GM21528 (cell line): ENCODE data around the gene TMEM256.

ENCODE experiments used
- ATAC-seq: cut with Tn5 transposase; IDR thresholded peaks from one replicate; pipeline ENCODE4 v1.9.1; 2021; ENCODE audit warnings: mild to moderate bottlenecking, moderate library complexity; ENCODE audit not compliant: unreplicated experiment, low FRiP score

The TMEM256 gene

GRCh38 chr17:7431231-7431630 lies 27.3 kb upstream of the TMEM256 start:
- ATAC-seq, result no peak

- no peak for ATAC-seq
Observed at GRCh38 chr17:7429722-7430121, 25.8 kb upstream of the TMEM256 start.

- ATAC-seq, result no peak
Observed at GRCh38 chr17:7428557-7428956, 24.7 kb upstream of the TMEM256 start, which contains the start of gene SPEM3. Gene SPEM3 (plus strand): TSS chr17:7428857. CDS start chr17:7428903, 46 bp downstream.

DNA sequence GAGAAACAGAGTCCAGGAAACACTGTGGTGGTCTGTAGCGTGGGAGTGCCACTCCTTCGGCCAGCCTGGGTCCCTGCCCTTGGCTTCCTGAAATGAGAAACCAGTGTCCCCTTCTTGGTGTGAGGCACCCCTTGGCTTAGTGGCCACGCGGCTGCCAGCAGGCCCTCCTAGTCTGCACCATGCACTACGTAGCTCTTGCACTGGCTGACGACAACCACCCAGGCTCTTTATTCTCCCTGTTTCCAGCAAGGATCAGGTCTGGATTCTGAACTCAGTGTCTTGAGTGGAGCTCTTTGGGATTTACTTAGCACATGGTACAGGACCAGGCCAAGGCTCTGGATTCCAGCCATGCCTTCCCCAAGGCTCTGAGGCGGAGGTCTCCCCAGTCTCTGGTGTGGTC lies 23.7 kb upstream of the TMEM256 start:
- no peak for ATAC-seq

DNA sequence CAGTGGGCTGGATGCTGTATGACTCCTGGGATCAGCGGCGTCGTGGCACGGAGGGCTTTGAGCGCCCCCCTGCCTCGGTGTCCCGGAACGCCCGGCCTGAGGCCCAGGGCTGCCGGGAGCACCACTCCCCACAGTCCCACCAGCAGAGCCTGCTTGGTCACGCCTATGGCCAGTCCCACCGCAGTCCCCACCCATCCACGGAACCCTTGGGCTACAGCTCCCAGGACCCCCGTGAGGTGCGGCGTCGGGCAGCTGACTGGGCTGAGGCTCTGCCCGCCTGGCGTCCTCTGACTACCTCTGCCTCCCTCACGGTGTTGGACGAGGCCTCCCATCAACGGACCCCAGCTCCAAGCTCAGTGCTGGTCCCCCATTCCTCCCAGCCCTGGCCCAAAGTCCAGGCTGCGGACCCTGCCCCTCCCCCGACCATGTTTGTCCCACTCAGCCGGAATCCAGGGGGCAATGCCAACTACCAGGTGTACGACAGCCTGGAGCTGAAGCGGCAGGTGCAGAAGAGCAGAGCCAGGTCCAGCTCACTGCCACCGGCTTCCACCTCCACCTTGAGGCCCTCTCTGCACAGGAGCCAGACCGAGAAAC lies 23.1 kb upstream of the TMEM256 start:
- no peak for ATAC-seq

DNA sequence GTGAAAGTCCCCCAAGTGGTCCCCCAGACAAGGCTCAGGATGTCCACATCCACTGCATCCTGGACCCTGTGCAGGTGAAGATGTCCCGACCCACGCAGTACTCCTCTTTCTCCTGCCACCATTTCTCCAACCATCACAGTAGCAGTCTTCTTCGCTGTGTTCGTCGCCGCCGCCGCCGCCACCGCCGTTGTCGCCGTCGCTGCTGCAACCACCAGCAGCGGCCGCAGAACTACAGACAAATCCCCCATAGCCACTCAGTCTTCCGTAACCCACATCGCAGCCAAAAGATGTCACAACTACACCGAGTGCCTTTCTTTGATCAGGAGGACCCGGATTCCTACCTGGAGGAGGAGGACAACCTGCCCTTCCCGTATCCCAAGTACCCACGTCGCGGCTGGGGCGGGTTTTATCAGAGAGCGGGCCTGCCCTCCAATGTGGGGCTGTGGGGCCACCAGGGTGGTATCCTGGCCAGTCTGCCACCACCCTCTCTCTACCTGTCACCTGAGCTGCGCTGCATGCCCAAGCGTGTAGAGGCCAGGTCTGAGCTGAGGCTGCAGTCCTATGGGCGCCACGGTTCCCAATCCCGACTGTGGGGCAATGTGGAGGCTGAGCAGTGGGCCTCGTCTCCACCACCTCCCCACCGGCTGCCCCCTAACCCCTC lies 22.4 kb upstream of the TMEM256 start:
- ATAC-seq, result no peak

DNA sequence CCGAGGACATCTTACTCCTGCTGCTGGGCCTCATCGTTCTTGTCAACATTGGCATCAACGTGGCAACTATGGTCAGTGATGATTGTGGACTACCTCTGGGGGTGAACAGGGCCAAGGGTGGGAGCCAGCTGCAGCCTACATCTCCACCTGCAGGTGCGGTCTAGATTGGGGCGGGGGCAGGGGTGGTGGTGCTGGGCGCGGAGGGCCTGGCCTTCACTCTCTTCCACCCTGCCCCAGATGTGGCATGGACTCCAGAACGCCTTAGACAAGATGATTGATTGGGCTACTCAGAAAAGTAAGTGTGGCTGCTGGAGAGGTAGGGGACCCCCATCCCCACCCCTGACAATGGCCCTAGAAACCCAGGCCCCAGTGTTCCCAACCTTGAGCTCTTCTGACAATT lies 21.9 kb upstream of the TMEM256 start:
- ATAC-seq, result no peak

DNA sequence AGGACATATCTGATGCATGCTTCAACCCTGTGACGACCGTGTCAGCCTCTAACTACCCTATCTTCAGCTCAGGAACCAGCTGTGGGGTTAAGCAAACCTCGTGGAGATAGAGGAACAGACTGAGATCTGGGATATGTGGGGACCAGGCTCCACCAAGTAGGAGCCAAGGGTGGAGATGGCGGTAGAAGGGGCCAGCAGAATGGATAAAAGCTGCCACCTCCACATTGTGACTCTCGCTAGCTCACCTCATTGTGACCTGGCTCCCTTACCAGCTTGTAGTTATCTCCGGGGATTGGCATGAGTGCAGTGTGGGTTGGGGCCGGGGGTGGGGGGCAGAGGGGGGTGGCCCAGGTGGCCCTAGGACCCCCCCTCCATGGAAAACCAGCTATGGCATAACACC lies 21.4 kb upstream of the TMEM256 start, which contains the start of gene SPEM2:
Gene SPEM2 (plus strand): TSS at position 301 of the 400 bp plus-strand sequence. CDS start 73 bp downstream, at position 374.
- no peak for ATAC-seq

GRCh38 chr17:7423679-7424078 lies 19.8 kb upstream of the TMEM256 start:
- ATAC-seq, result no peak

- ATAC-seq, result no peak
Observed at GRCh38 chr17:7421186-7421585, 17.3 kb upstream of the TMEM256 start.

GRCh38 chr17:7419819-7420610 lies 16.1 kb upstream of the TMEM256 start, which contains the start of gene SPEM1:
Gene SPEM1 (plus strand): TSS chr17:7420324. CDS start chr17:7420385, 61 bp downstream.
- no peak for ATAC-seq

GRCh38 chr17:7418472-7419152 lies 14.7 kb upstream of the TMEM256 start:
- ATAC-seq, result no peak

DNA sequence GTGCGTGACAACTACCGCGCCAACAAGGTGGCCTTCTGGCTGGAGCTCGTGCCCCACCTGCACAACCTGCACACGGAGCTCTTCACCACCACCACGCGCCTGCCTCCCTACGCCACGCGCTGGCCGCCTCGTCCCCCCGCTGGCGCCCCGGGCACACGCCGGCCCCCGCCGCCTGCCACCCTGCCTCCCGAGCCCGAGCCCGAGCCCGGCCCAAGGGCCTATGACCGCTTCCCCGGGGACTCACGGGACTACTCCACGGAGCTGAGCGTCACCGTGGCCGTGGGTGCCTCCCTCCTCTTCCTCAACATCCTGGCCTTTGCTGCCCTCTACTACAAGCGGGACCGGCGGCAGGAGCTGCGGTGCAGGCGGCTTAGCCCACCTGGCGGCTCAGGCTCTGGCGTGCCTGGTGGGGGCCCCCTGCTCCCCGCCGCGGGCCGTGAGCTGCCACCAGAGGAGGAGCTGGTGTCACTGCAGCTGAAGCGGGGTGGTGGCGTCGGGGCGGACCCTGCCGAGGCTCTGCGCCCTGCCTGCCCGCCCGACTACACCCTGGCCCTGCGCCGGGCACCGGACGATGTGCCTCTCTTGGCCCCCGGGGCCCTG lies 13.3 kb upstream of the TMEM256 start:
- no peak for ATAC-seq

DNA sequence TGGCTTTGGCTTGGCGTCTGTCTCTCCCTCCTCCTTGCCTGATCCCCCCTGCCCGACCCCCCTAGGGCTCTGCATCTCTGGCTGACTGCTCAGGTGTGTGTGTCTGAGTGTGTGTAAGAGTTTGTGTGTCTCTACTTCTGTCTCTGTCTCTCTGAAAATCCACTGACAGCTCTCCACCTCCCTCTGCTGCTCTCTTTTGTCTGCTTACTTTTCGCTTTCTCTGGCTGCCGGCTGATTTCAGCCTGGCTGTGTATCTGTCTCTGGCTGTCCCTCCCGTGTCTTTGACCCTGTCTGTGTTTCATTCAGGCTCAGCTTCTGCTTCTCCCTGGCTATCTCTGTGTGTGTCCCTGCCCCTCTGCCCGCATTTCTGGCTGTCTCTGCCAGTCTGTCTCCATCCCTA lies 12.4 kb upstream of the TMEM256 start:
- ATAC-seq, result no peak

DNA sequence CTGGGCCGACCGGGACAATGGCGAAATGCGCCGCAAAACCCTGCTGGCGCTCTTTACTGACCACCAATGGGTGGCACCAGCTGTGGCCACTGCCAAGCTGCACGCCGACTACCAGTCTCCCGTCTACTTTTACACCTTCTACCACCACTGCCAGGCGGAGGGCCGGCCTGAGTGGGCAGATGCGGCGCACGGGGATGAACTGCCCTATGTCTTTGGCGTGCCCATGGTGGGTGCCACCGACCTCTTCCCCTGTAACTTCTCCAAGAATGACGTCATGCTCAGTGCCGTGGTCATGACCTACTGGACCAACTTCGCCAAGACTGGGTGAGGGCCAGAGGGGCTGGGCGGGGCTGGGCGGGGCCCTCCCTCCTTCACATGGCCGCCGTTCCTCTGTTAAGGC lies 11.9 kb upstream of the TMEM256 start:
- ATAC-seq, result no peak

- no peak for ATAC-seq
Observed at GRCh38 chr17:7414837-7415236, 10.9 kb upstream of the TMEM256 start.

DNA sequence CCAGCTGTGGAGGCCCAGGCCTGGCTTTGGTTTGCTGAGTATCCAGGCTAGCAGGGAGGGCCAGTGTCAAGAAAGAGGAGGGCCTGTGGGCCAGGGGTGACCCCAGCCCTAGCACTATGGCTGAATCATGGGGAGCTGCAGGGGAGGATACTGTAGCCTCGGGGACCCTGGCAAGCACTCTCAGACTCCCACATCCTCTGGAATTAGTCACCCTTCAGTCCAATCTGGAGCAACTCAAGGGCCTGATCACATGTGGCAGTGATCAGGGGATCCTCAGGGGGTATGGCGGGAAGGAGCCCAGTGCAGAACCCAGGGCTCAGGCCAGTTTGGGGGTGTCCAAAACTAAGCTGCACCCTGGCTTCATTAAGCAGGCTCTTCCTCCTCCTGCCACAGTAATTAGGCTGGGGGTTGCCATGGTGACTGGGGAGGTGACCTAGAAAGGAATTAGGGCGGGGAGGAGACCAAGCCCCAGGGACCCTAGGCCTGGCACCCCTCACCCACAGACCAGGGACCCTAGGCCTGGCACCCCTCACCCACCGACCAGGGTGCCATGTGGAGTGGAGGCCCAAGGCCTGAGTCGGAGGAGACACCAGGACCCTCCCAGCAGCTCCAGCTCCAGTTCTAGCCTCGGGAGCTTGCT lies 9.6 kb upstream of the TMEM256 start:
- ATAC-seq, result no peak

GRCh38 chr17:7411427-7411750 lies 7.5 kb upstream of the TMEM256 start:
- ATAC-seq, result no peak

GRCh38 chr17:7410634-7411426 lies 6.9 kb upstream of the TMEM256 start:
- ATAC-seq, result no peak
